HEK293 (cell line): ENCODE results near the gene LCORL.

Experiments
- HOXC10 ChIP-seq: sonication (generic); formaldehyde crosslinking; IDR thresholded peaks from 2 replicates; pipeline ENCODE4 v1.8.1; 2023; ENCODE audit warnings: mild to moderate bottlenecking, missing genetic modification reagents
- IKZF3 ChIP-seq: fragments of 450-650 bp; IDR thresholded peaks from 2 replicates; pipeline ENCODE4 v1.5.0; 2018; ENCODE audit warnings: missing biosample characterization, mild to moderate bottlenecking, missing genetic modification characterization, moderate library complexity
- KLF10 ChIP-seq: fragments of 450-650 bp; IDR thresholded peaks from 2 replicates; pipeline ENCODE4 v1.5.1; 2018; ENCODE audit warnings: missing biosample characterization, mild to moderate bottlenecking, missing genetic modification characterization
- KLF7 ChIP-seq: fragments of 450-650 bp; formaldehyde crosslinking; IDR thresholded peaks from 2 replicates; pipeline ENCODE4 v1.5.1; 2016; ENCODE audit warnings: missing biosample characterization, missing genetic modification characterization, borderline replicate concordance
- MEIS1 ChIP-seq: sonication (generic); formaldehyde crosslinking; IDR thresholded peaks from 2 replicates; pipeline ENCODE4 v1.8.1; 2022; ENCODE audit warnings: missing genetic modification reagents, mild to moderate bottlenecking, borderline replicate concordance
- PATZ1 ChIP-seq: fragments of 450-650 bp; formaldehyde crosslinking; IDR thresholded peaks from 2 replicates; pipeline ENCODE4 v1.5.1; 2016; ENCODE audit warnings: missing biosample characterization, missing genetic modification characterization
- PBX3 ChIP-seq: sonication (generic); formaldehyde crosslinking; IDR thresholded peaks from 2 replicates; pipeline ENCODE4 v1.8.1; 2022; ENCODE audit warnings: mild to moderate bottlenecking, moderate library complexity, missing genetic modification reagents
- ZBTB17 ChIP-seq: fragments of 450-650 bp; formaldehyde crosslinking; IDR thresholded peaks from 2 replicates; pipeline ENCODE4 v1.5.1; 2016; ENCODE audit warnings: missing biosample characterization, missing genetic modification characterization
- ZBTB26 ChIP-seq: fragments of 450-650 bp; formaldehyde crosslinking; optimal IDR thresholded peaks from 2 replicates; pipeline ENCODE3; 2016; ENCODE audit warnings: missing biosample characterization, mild to moderate bottlenecking, missing genetic modification characterization
- ZFHX2 ChIP-seq: fragments of 450-650 bp; formaldehyde crosslinking; conservative IDR thresholded peaks from 2 replicates; pipeline ENCODE4 v1.5.1; 2016; ENCODE audit warnings: missing biosample characterization, missing genetic modification characterization
- ZFP37 ChIP-seq: fragments of 450-650 bp; formaldehyde crosslinking; IDR thresholded peaks from 2 replicates; pipeline ENCODE4 v1.5.1; 2016; ENCODE audit warnings: missing biosample characterization, missing genetic modification characterization
- ZIC2 ChIP-seq: fragments of 450-650 bp; formaldehyde crosslinking; IDR thresholded peaks from 2 replicates; pipeline ENCODE4 v1.5.1; 2016; ENCODE audit warnings: missing biosample characterization, missing genetic modification characterization
- ZNF133 ChIP-seq: fragments of 450-650 bp; formaldehyde crosslinking; IDR thresholded peaks from 2 replicates; pipeline ENCODE4 v1.5.1; 2016; ENCODE audit warnings: missing biosample characterization, missing genetic modification characterization
- ZNF146 ChIP-seq: fragments of 450-650 bp; formaldehyde crosslinking; IDR thresholded peaks from 2 replicates; pipeline ENCODE4 v1.5.1; 2016; ENCODE audit warnings: missing biosample characterization, missing genetic modification characterization
- ZNF18 ChIP-seq: fragments of 450-650 bp; formaldehyde crosslinking; IDR thresholded peaks from 2 replicates; pipeline ENCODE4 v1.5.1; 2016; ENCODE audit warnings: missing biosample characterization, missing genetic modification characterization
- ZNF184 ChIP-seq: fragments of 450-650 bp; IDR thresholded peaks from 2 replicates; pipeline ENCODE4 v1.5.1; 2018; ENCODE audit warnings: missing biosample characterization, mild to moderate bottlenecking, missing genetic modification characterization
- ZNF335 ChIP-seq: fragments of 450-650 bp; formaldehyde crosslinking; conservative IDR thresholded peaks from 2 replicates; pipeline ENCODE4 v1.5.1; 2016; ENCODE audit warnings: missing biosample characterization, missing genetic modification characterization
- ZNF350 ChIP-seq: fragments of 450-650 bp; formaldehyde crosslinking; IDR thresholded peaks from 2 replicates; pipeline ENCODE4 v1.5.0; 2017; ENCODE audit warnings: missing biosample characterization, mild to moderate bottlenecking, missing genetic modification characterization
- ZNF366 ChIP-seq: fragments of 450-650 bp; formaldehyde crosslinking; conservative IDR thresholded peaks from 2 replicates; pipeline ENCODE4 v1.5.1; 2016; ENCODE audit warnings: missing biosample characterization, missing genetic modification characterization
- ZNF404 ChIP-seq: fragments of 450-650 bp; formaldehyde crosslinking; IDR thresholded peaks from 2 replicates; pipeline ENCODE4 v1.5.1; 2017; ENCODE audit warnings: missing biosample characterization, missing genetic modification characterization
- ZNF426 ChIP-seq: fragments of 450-650 bp; formaldehyde crosslinking; IDR thresholded peaks from 2 replicates; pipeline ENCODE4 v1.5.1; 2017; ENCODE audit warnings: missing biosample characterization, missing genetic modification characterization, mild to moderate bottlenecking, inconsistent platforms, moderate library complexity
- ZNF549 ChIP-seq: fragments of 450-650 bp; IDR thresholded peaks from 2 replicates; pipeline ENCODE4 v1.5.1; 2018; ENCODE audit warnings: missing biosample characterization, missing genetic modification characterization, mild to moderate bottlenecking, inconsistent platforms, moderate library complexity
- ZNF560 ChIP-seq: fragments of 450-650 bp; formaldehyde crosslinking; IDR thresholded peaks from 2 replicates; pipeline ENCODE4 v1.5.1; 2017; ENCODE audit warnings: missing biosample characterization, missing genetic modification characterization, borderline replicate concordance
- ZNF585B ChIP-seq: fragments of 450-650 bp; formaldehyde crosslinking; IDR thresholded peaks from 2 replicates; pipeline ENCODE4 v1.5.1; 2016; ENCODE audit warnings: missing biosample characterization, missing genetic modification characterization
- ZNF610 ChIP-seq: fragments of 450-650 bp; formaldehyde crosslinking; IDR thresholded peaks from 2 replicates; pipeline ENCODE4 v1.5.1; 2016; ENCODE audit warnings: missing biosample characterization, missing genetic modification characterization, borderline replicate concordance
- ZNF621 ChIP-seq: fragments of 450-650 bp; formaldehyde crosslinking; IDR thresholded peaks from 2 replicates; pipeline ENCODE4 v1.5.1; 2017; ENCODE audit warnings: missing biosample characterization, missing genetic modification characterization
- ZNF629 ChIP-seq: fragments of 450-650 bp; formaldehyde crosslinking; IDR thresholded peaks from 2 replicates; pipeline ENCODE4 v1.5.1; 2017; ENCODE audit warnings: missing biosample characterization, missing genetic modification characterization
- TF ChIP-seq, protein P1 (sequence below): IDR thresholded peaks from 2 replicates; pipeline ENCODE4 v1.6.1; 2011; ENCODE audit warnings: mild to moderate bottlenecking, low read depth, low read length, borderline replicate concordance
- TF ChIP-seq, protein P2 (sequence below): fragments of 450-650 bp; formaldehyde crosslinking; IDR thresholded peaks from 2 replicates; pipeline ENCODE4 v1.5.1; 2016; ENCODE audit warnings: missing biosample characterization, missing genetic modification characterization
- TF ChIP-seq, protein P3 (sequence below): fragments of 450-650 bp; formaldehyde crosslinking; IDR thresholded peaks from 2 replicates; pipeline ENCODE4 v1.5.1; 2017; ENCODE audit warnings: missing biosample characterization, mild to moderate bottlenecking, missing genetic modification characterization, moderate library complexity

Gene LCORL

DNA sequence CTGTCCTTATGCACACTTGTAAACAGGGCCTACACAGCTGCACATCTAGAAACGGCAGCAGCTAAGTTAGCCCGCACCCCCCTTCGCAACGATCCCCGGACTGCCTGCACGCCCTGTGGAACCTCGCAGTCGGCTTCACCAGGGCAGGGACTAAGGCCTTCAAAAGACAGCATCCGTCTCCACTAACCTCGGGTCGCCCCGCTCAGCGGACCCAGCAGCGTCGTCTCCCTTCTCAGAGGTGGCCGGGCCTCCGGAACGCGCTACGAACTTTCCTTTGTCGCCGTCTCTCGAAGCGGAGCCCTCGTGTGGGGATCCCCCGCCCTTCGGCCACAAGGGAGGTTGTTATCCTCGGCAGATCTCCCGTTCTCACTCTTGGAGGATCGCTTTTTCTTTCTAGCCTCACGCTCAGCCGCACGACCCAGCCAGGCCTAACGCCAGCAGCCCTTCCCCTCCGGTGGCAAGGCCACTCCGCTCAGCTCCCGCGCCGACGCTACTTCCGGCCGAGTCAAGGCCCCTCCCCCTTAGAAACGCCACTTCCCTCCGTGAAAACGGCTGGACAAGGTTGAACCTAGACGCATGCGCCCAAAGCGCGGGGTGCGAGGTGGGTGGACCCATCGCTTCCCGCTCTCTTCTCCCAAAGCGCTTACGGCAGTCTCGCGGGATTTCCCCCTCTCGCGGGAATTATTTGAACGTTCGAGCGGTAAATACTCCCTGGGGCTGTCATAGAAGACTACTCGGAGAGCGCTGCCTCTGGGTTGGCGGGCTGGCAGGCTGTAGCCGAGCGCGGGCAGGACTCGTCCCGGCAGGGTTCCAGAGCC, 211.1 kb downstream of the LCORL start, which contains the start of the genes DCAF16 and NCAPG (continued):
- TF ChIP-seq ZNF18 (tag by site-specific recombination): no peak
- TF ChIP-seq ZNF350 (tag by site-specific recombination): no peak
- no peak for TF ChIP-seq ZNF585B (tag by site-specific recombination)
- TF ChIP-seq MEIS1 (CRISPR knock-in tag): no peak
- no peak for TF ChIP-seq ZNF366 (tag by site-specific recombination)
- peak; percentile 36; the same call in 1 of the 2 replicates for TF ChIP-seq ZNF629 (tag by site-specific recombination)
- no peak for TF ChIP-seq ZNF133 (tag by site-specific recombination)
- peak; percentile 42; the same call in 1 of the 2 replicates for TF ChIP-seq ZIC2 (tag by site-specific recombination)
- TF ChIP-seq, protein P1, sequence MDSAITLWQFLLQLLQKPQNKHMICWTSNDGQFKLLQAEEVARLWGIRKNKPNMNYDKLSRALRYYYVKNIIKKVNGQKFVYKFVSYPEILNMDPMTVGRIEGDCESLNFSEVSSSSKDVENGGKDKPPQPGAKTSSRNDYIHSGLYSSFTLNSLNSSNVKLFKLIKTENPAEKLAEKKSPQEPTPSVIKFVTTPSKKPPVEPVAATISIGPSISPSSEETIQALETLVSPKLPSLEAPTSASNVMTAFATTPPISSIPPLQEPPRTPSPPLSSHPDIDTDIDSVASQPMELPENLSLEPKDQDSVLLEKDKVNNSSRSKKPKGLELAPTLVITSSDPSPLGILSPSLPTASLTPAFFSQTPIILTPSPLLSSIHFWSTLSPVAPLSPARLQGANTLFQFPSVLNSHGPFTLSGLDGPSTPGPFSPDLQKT: no peak
- no peak for TF ChIP-seq ZNF184
- no peak for TF ChIP-seq ZNF560 (tag by site-specific recombination)
- no peak for TF ChIP-seq IKZF3 (tag by site-specific recombination)
- TF ChIP-seq ZNF549 (tag by site-specific recombination): no peak
- TF ChIP-seq ZBTB26 (tag by site-specific recombination): peak; percentile 36
- TF ChIP-seq ZNF335 (tag by site-specific recombination): peak; percentile 94
- TF ChIP-seq PATZ1: no peak
- TF ChIP-seq ZNF404 (tag by site-specific recombination): no peak
- TF ChIP-seq HOXC10: no peak
- TF ChIP-seq ZNF426 (tag by site-specific recombination): no peak
- no peak for TF ChIP-seq ZNF146 (tag by site-specific recombination)
- TF ChIP-seq PBX3 (CRISPR knock-in tag): peak; percentile 74
- TF ChIP-seq KLF10 (tag by site-specific recombination): no peak
- TF ChIP-seq, protein P2, sequence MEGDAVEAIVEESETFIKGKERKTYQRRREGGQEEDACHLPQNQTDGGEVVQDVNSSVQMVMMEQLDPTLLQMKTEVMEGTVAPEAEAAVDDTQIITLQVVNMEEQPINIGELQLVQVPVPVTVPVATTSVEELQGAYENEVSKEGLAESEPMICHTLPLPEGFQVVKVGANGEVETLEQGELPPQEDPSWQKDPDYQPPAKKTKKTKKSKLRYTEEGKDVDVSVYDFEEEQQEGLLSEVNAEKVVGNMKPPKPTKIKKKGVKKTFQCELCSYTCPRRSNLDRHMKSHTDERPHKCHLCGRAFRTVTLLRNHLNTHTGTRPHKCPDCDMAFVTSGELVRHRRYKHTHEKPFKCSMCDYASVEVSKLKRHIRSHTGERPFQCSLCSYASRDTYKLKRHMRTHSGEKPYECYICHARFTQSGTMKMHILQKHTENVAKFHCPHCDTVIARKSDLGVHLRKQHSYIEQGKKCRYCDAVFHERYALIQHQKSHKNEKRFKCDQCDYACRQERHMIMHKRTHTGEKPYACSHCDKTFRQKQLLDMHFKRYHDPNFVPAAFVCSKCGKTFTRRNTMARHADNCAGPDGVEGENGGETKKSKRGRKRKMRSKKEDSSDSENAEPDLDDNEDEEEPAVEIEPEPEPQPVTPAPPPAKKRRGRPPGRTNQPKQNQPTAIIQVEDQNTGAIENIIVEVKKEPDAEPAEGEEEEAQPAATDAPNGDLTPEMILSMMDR: no peak
- no peak for TF ChIP-seq ZFHX2
- TF ChIP-seq KLF7 (tag by site-specific recombination): no peak
- TF ChIP-seq ZNF610 (tag by site-specific recombination): no peak
- peak; percentile 67 for TF ChIP-seq ZBTB17 (tag by site-specific recombination)
- TF ChIP-seq ZNF621 (tag by site-specific recombination): no peak
- TF ChIP-seq ZFP37: peak; percentile 46; the same call in 1 of the 2 replicates
- TF ChIP-seq, protein P3, sequence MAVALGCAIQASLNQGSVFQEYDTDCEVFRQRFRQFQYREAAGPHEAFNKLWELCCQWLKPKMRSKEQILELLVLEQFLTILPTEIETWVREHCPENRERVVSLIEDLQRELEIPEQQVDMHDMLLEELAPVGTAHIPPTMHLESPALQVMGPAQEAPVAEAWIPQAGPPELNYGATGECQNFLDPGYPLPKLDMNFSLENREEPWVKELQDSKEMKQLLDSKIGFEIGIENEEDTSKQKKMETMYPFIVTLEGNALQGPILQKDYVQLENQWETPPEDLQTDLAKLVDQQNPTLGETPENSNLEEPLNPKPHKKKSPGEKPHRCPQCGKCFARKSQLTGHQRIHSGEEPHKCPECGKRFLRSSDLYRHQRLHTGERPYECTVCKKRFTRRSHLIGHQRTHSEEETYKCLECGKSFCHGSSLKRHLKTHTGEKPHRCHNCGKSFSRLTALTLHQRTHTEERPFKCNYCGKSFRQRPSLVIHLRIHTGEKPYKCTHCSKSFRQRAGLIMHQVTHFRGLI (tag by site-specific recombination): no peak
